ENCODE results near the gene AP3S2.

The AP3S2 gene

GRCh38 chr15:89852342-89852995 is 41.3 kb downstream of the AP3S2 start:
- no peak overlapping the region for H3K9ac ChIP-seq (ENCODE audit: insufficient read length, low read depth)
- no peak overlapping the region for H3K4me3 ChIP-seq (ENCODE audit: insufficient read length, low read depth)
- peaks cover 31% of the 10 kb centered on the region for H3K36me3 ChIP-seq (ENCODE audit: insufficient read depth, insufficient read length, low read length)

DNA sequence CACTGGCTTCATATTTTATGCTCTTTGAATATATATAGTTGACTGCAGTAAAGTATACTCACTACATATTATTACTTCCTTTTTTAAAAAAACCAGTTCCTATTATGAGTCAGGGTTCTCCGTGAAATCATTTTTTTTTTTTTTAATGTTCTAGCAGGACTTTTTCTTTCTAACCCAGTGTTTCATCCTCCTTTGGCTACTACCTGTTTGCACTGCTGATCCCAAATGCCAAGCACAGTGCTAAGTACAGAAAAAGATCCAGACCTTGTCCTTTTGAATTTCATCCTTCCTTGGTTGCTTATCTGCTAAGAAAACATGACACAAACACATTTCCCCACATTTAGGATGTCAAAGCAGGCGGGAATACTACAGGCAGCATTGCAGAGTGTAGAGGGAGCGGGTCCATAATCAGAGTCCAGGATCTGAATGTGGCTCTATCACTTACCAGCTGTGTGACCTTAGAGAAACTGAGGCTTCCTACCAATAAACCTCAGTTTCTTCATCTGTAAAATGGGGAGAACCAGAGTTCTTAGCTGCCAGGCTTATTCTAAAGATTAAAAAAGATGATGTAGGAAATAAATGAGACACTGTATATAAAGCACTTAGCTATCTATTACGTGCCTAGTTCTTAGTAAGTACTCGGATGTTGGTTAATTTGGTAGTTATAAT is 42.0 kb downstream of the AP3S2 start:
- H3K27me3 ChIP-seq (ENCODE audit: insufficient read depth, insufficient read length), result no peaks in the 10 kb centered on the region
- H3K9me3 ChIP-seq (ENCODE audit: insufficient read depth, low read length), result peaks cover 10% of the 10 kb centered on the region; the same call in 1 of the 2 replicates
- no peak for TF ChIP-seq SUZ12 (IDR thresholded peaks at IDR 0.05; ENCODE audit: extremely low read depth, insufficient read depth, insufficient read length)
- no peak for TF ChIP-seq ZNF274 (IDR thresholded peaks at IDR 0.05; ENCODE audit: low read depth, low read length)
- no peak overlapping the region for H3K9ac ChIP-seq (ENCODE audit: insufficient read length, low read depth)
- H3K36me3 ChIP-seq (ENCODE audit: insufficient read depth, insufficient read length, low read length), result peaks cover 37% of the 10 kb centered on the region
- no peaks in the 10 kb centered on the region for H3K4me1 ChIP-seq (ENCODE audit: insufficient read depth, insufficient read length)
- H3K4me3 ChIP-seq (ENCODE audit: insufficient read length, low read depth), result no peak overlapping the region
- DNase-seq (ENCODE audit: low read depth, low spot score), result no peak

More at GRCh38 chr15:89852342-89852995, 41.3 kb downstream of the AP3S2 start:
- no peak for DNase-seq (ENCODE audit: low read depth, low spot score)
- no peaks in the 10 kb centered on the region for H3K27me3 ChIP-seq (ENCODE audit: insufficient read depth, insufficient read length)
- peaks cover 10% of the 10 kb centered on the region; the same call in 1 of the 2 replicates for H3K9me3 ChIP-seq (ENCODE audit: insufficient read depth, low read length)
- H3K4me1 ChIP-seq (ENCODE audit: insufficient read depth, insufficient read length), result no peaks in the 10 kb centered on the region
- TF ChIP-seq SUZ12 (IDR thresholded peaks at IDR 0.05; ENCODE audit: extremely low read depth, insufficient read depth, insufficient read length) (no peak), YY1 (IDR thresholded peaks at IDR 0.05; ENCODE audit: insufficient read depth, insufficient read length) (no peak), ZNF274 (IDR thresholded peaks at IDR 0.05; ENCODE audit: low read depth, low read length) (no peak)

DNA sequence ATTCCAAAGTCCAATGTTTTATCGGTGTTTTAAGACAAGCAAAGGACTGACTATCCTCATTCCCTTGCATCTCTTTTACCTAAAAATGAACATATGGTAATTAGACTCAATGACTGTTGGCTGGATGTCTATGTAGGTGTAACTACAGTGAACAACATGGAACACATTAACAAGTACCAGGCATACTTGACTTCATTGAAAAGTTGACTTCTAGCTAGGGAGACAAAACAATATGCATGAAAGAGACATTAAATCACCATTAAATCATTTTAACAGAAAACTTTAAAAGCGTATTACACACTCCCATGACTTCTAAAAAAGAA is 44.9 kb downstream of the AP3S2 start:
- H3K36me3 ChIP-seq (ENCODE audit: insufficient read depth, insufficient read length, low read length), result peaks cover 34% of the 10 kb centered on the region
- H3K4me3 ChIP-seq (ENCODE audit: insufficient read length, low read depth), result no peak overlapping the region
- TF ChIP-seq SUZ12 (IDR thresholded peaks at IDR 0.05; ENCODE audit: extremely low read depth, insufficient read depth, insufficient read length) (no peak), YY1 (IDR thresholded peaks at IDR 0.05; ENCODE audit: insufficient read depth, insufficient read length) (no peak), ZNF274 (IDR thresholded peaks at IDR 0.05; ENCODE audit: low read depth, low read length) (no peak)
- no peaks in the 10 kb centered on the region for H3K4me1 ChIP-seq (ENCODE audit: insufficient read depth, insufficient read length)
- 0 out of 2 replicates have a peak, but pooled peaks cover 4% of the 10 kb centered on the region for H3K9me3 ChIP-seq (ENCODE audit: insufficient read depth, low read length)
- H3K27me3 ChIP-seq (ENCODE audit: insufficient read depth, insufficient read length), result no peaks in the 10 kb centered on the region
- no peak overlapping the region for H3K9ac ChIP-seq (ENCODE audit: insufficient read length, low read depth)
- DNase-seq (ENCODE audit: low read depth, low spot score), result no peak

- Histone ChIP-seq H3K4me1 (ENCODE audit: insufficient read depth, insufficient read length) (no peaks in the 10 kb centered on the region), H3K36me3 (ENCODE audit: insufficient read depth, insufficient read length, low read length) (peaks cover 22% of the 10 kb centered on the region), H3K4me3 (ENCODE audit: insufficient read length, low read depth) (no peak overlapping the region), H3K27me3 (ENCODE audit: insufficient read depth, insufficient read length) (no peaks in the 10 kb centered on the region), H3K9me3 (ENCODE audit: insufficient read depth, low read length) (no peaks in the 10 kb centered on the region), H3K9ac (ENCODE audit: insufficient read length, low read depth) (no peak overlapping the region)
- TF ChIP-seq YY1 (IDR thresholded peaks at IDR 0.05; ENCODE audit: insufficient read depth, insufficient read length) (no peak), SUZ12 (IDR thresholded peaks at IDR 0.05; ENCODE audit: extremely low read depth, insufficient read depth, insufficient read length) (no peak), ZNF274 (IDR thresholded peaks at IDR 0.05; ENCODE audit: low read depth, low read length) (no peak)
- DNase-seq (ENCODE audit: low read depth, low spot score), result no peak
Observed at GRCh38 chr15:89847101-89847500, 46.7 kb downstream of the AP3S2 start.

DNA sequence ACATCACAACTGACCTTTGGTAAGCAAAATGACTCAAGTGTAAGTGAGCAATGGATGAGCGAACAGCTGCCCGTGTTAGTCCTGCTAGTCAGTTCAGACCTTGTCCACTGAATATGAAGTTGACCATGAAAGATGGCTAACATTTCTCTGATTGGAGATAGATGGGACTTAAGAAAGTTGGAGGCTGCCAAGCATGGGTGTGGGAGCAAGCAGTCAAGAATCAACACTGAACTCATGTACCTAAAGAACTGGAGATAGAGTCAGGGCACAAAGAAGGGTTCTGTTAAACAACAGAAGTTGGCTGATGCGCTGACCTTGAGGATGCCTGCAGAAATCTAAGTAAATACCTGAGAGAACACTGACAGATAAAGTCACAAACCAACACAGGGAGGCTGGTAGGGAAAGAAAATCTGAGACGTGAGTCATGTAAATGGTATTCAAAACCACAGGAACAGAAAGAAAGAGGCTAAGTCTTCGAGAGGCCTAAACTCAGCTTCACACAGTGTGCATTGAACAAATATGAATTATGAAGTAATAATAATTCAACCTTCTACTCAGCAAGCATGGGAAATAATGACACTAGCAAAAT is 48.4 kb downstream of the AP3S2 start:
- Histone ChIP-seq H3K9me3 (ENCODE audit: insufficient read depth, low read length) (no peaks in the 10 kb centered on the region), H3K27me3 (ENCODE audit: insufficient read depth, insufficient read length) (no peaks in the 10 kb centered on the region), H3K36me3 (ENCODE audit: insufficient read depth, insufficient read length, low read length) (peaks cover 15% of the 10 kb centered on the region), H3K4me3 (ENCODE audit: insufficient read length, low read depth) (no peak overlapping the region), H3K9ac (ENCODE audit: insufficient read length, low read depth) (no peak overlapping the region), H3K4me1 (ENCODE audit: insufficient read depth, insufficient read length) (no peaks in the 10 kb centered on the region)
- no peak for TF ChIP-seq ZNF274 (IDR thresholded peaks at IDR 0.05; ENCODE audit: low read depth, low read length)
- no peak for TF ChIP-seq SUZ12 (IDR thresholded peaks at IDR 0.05; ENCODE audit: extremely low read depth, insufficient read depth, insufficient read length)
- TF ChIP-seq YY1 (IDR thresholded peaks at IDR 0.05; ENCODE audit: insufficient read depth, insufficient read length), result no peak
- DNase-seq (ENCODE audit: low read depth, low spot score), result no peak

DNA sequence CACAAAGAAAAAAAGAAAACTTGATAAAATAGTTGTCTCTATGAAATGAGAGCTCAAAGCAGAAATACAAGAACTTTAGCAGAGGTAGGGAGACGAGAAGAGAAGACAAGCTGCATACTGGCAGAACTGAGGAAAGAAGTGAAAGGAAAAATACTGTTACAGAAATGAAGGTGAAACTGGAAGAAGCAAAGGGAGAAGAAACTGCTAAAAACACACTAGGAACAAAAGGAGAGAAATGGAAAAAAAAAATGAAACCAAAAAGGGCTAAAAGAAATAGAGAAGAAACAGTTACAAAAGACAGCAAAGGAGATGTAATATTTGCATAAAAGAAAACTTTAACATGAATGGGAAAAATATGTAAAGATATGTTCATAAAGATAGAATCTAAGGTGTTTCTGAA is 51.8 kb downstream of the AP3S2 start:
- Histone ChIP-seq H3K4me3 (ENCODE audit: insufficient read length, low read depth) (no peak overlapping the region), H3K9ac (ENCODE audit: insufficient read length, low read depth) (no peak overlapping the region), H3K27me3 (ENCODE audit: insufficient read depth, insufficient read length) (no peaks in the 10 kb centered on the region), H3K4me1 (ENCODE audit: insufficient read depth, insufficient read length) (peaks cover 4% of the 10 kb centered on the region), H3K36me3 (ENCODE audit: insufficient read depth, insufficient read length, low read length) (peaks cover 10% of the 10 kb centered on the region), H3K9me3 (ENCODE audit: insufficient read depth, low read length) (no peaks in the 10 kb centered on the region)
- no peak for DNase-seq (ENCODE audit: low read depth, low spot score)
- no peak for TF ChIP-seq YY1 (IDR thresholded peaks at IDR 0.05; ENCODE audit: insufficient read depth, insufficient read length)
- no peak for TF ChIP-seq SUZ12 (IDR thresholded peaks at IDR 0.05; ENCODE audit: extremely low read depth, insufficient read depth, insufficient read length)
- no peak for TF ChIP-seq ZNF274 (IDR thresholded peaks at IDR 0.05; ENCODE audit: low read depth, low read length)

GRCh38 chr15:89841306-89841705 is 52.5 kb downstream of the AP3S2 start:
- no peak for DNase-seq (ENCODE audit: low read depth, low spot score)
- H3K27me3 ChIP-seq (ENCODE audit: insufficient read depth, insufficient read length), result no peaks in the 10 kb centered on the region
- no peak overlapping the region for H3K9ac ChIP-seq (ENCODE audit: insufficient read length, low read depth)
- H3K9me3 ChIP-seq (ENCODE audit: insufficient read depth, low read length), result no peaks in the 10 kb centered on the region
- peaks cover 5% of the 10 kb centered on the region for H3K4me1 ChIP-seq (ENCODE audit: insufficient read depth, insufficient read length)
- H3K4me3 ChIP-seq (ENCODE audit: insufficient read length, low read depth), result no peak overlapping the region
- peaks cover 9% of the 10 kb centered on the region for H3K36me3 ChIP-seq (ENCODE audit: insufficient read depth, insufficient read length, low read length)
- TF ChIP-seq ZNF274 (IDR thresholded peaks at IDR 0.05; ENCODE audit: low read depth, low read length) (no peak), SUZ12 (IDR thresholded peaks at IDR 0.05; ENCODE audit: extremely low read depth, insufficient read depth, insufficient read length) (no peak), YY1 (IDR thresholded peaks at IDR 0.05; ENCODE audit: insufficient read depth, insufficient read length) (no peak)

Data from NT2/D1 (cell line).